ENCODE data around the gene IFNA4. TPM values are rescaled to one million over a fixed set of nuclear protein-coding genes. Genes with fewer than 3 reads are reported as not detected.
"Not testable (repeated sequence)": the region's sequence is repeated elsewhere in the genome, so short reads cannot be mapped to it uniquely, and the experiment has no call there.

IFNA4 gene
- not detected in 2 replicates for total RNA-seq

DNA sequence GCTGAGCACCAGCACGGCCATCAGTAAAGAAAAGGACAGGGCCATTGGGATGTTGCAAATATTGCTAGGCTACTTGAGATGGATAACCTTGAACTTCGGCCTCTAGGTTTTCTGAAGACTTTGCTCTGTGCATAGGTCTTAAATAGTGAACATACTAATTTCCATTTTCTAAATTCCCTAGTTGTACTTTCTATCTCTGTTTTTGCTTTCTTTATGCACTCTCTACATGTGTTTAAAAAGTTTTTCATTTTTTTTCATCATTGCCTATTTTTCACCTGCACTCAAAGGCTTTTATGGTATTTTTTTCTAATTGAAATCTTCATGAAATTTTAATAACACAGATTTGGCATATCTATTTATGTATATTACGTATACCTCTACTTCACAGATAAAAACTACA, at the start of gene IFNA4:
IFNA4 (minus strand) TSS at position 101 of the 400 bp plus-strand sequence; CDS start at position 45, 56 bp downstream.
- DNase-seq (ENCODE audit: insufficient read length, low spot score, missing footprints); H3K9me3 ChIP-seq (ENCODE audit: low read depth, low read length); H2AFZ ChIP-seq (ENCODE audit: low read length); H4K20me1 ChIP-seq (ENCODE audit: insufficient read depth, low read length); H3K27ac ChIP-seq (ENCODE audit: low read depth, low read length); H3K4me1 ChIP-seq (ENCODE audit: insufficient read depth, low read length); H3K4me3 ChIP-seq (ENCODE audit: insufficient read depth, low read length); H3K79me2 ChIP-seq (ENCODE audit: insufficient read depth, low read length); H3K4me2 ChIP-seq (ENCODE audit: insufficient read depth, low read length); H3K27me3 ChIP-seq (ENCODE audit: insufficient read depth, low read length); H3K36me3 ChIP-seq (ENCODE audit: insufficient read depth, low read length): not testable (repeated sequence)

DNA sequence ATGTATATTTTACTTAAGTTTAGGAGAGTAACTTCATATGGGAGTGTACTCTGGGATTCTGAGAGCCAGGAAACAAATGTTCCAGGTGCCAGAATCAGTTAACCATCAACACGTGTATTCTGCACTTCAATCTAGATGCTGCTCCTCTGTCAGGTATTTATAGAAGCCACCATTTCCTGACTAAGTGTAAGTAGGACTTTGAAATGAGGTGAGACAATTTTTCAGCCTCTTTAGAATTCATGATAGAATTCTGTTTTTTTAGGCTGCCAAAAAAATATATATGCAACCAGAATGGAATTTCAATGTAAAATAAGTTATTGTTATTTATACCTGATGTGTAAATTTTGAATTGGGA, 49.0 kb upstream of the IFNA4 start:
- DNase-seq (ENCODE audit: insufficient read length, low spot score, missing footprints); H2AFZ ChIP-seq (ENCODE audit: low read length); H3K79me2 ChIP-seq (ENCODE audit: insufficient read depth, low read length); H3K9me3 ChIP-seq (ENCODE audit: low read depth, low read length); H3K27ac ChIP-seq (ENCODE audit: low read depth, low read length); H3K4me2 ChIP-seq (ENCODE audit: insufficient read depth, low read length); H3K4me1 ChIP-seq (ENCODE audit: insufficient read depth, low read length); H3K36me3 ChIP-seq (ENCODE audit: insufficient read depth, low read length); H3K27me3 ChIP-seq (ENCODE audit: insufficient read depth, low read length); H3K4me3 ChIP-seq (ENCODE audit: insufficient read depth, low read length); H4K20me1 ChIP-seq (ENCODE audit: insufficient read depth, low read length): not testable (repeated sequence)

DNA sequence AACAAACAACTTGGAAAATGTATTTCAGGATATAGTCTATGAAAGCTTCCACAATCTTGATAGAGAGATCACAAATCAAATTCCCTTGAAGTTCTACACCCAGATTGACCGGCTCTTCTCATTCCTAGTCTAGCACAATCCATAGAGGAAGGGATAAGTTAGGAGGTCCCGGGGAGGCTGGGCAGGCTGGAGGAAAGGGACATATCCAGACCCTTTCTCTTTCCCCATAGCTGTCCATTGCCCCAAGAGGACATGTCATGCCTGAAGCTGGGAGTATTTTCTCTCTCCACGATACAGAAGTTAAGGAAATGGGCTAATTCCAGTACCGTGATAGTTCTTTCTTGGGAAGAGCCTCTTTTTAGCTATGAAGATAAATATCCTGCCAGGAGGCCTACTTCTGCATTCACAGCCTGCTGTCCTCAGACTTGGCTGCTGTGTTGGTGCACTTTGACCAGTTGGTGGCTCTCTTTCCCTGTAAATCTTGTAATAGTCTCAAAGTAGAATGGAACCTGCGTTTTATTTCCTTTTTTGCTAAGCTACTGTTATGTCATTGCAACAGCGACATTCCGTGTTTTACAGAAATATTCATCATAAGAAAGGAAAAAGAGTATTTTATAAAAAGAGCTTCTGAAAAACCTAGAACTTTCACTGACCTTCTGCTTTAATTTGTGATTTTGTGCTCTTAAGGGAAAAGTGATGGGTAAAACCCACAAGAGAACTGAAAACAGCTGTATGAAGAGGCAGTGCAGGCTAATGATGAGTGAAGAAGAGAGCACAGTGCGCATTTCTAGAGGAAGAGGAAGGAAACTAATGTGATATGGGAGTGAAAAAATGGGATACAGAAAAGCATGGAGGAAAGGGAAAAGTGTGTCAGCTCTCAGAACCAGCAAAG, 48.3 kb upstream of the IFNA4 start:
- H2AFZ ChIP-seq (ENCODE audit: low read length); H3K79me2 ChIP-seq (ENCODE audit: insufficient read depth, low read length); H4K20me1 ChIP-seq (ENCODE audit: insufficient read depth, low read length); H3K27me3 ChIP-seq (ENCODE audit: insufficient read depth, low read length); H3K9me3 ChIP-seq (ENCODE audit: low read depth, low read length); H3K4me1 ChIP-seq (ENCODE audit: insufficient read depth, low read length); H3K36me3 ChIP-seq (ENCODE audit: insufficient read depth, low read length); H3K27ac ChIP-seq (ENCODE audit: low read depth, low read length); H3K4me2 ChIP-seq (ENCODE audit: insufficient read depth, low read length); H3K4me3 ChIP-seq (ENCODE audit: insufficient read depth, low read length): not testable (repeated sequence)
- TF ChIP-seq, protein P1, sequence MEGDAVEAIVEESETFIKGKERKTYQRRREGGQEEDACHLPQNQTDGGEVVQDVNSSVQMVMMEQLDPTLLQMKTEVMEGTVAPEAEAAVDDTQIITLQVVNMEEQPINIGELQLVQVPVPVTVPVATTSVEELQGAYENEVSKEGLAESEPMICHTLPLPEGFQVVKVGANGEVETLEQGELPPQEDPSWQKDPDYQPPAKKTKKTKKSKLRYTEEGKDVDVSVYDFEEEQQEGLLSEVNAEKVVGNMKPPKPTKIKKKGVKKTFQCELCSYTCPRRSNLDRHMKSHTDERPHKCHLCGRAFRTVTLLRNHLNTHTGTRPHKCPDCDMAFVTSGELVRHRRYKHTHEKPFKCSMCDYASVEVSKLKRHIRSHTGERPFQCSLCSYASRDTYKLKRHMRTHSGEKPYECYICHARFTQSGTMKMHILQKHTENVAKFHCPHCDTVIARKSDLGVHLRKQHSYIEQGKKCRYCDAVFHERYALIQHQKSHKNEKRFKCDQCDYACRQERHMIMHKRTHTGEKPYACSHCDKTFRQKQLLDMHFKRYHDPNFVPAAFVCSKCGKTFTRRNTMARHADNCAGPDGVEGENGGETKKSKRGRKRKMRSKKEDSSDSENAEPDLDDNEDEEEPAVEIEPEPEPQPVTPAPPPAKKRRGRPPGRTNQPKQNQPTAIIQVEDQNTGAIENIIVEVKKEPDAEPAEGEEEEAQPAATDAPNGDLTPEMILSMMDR (IDR thresholded peaks at IDR 0.05; ENCODE audit: extremely low read depth, low read depth, low read length): peak; percentile 59
- peak; percentile 30 for DNase-seq (ENCODE audit: insufficient read length, low spot score, missing footprints)

DNA sequence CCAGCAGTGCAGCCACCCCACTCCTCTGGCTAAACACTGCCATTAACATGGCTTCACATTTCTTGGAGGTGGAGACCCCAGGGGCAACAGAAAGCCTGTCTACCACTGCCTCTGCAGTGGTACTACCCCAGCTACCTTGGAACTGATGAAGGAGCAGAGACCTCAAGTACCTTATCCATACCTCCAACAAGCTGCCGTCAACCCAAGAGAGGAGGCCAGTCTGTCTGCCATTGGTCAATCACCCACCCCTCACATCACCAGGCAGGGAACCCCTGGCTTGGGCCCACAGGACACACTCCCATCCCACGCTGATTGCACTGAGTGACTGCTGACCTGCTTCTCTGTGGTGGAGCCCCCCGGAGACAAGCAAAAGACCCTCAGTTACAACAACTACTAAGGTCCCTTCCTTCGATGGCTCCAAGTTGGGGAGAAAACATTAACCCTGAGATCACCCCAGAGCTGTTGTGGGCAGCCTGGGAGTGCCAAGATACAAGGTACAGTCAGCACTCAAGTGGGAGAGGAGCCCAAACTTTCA, 46.8 kb upstream of the IFNA4 start:
- H3K79me2 ChIP-seq (ENCODE audit: insufficient read depth, low read length): no peaks in the 10 kb centered on the region
- no peak overlapping the region for H3K4me2 ChIP-seq (ENCODE audit: insufficient read depth, low read length)
- TF ChIP-seq, protein P1 (IDR thresholded peaks at IDR 0.05; ENCODE audit: extremely low read depth, low read depth, low read length): no peak
- no peaks in the 10 kb centered on the region for H3K4me1 ChIP-seq (ENCODE audit: insufficient read depth, low read length)
- H2AFZ ChIP-seq (ENCODE audit: low read length): no peak overlapping the region
- H3K4me3 ChIP-seq (ENCODE audit: insufficient read depth, low read length): no peak overlapping the region
- peaks cover 2% of the 10 kb centered on the region for H3K27me3 ChIP-seq (ENCODE audit: insufficient read depth, low read length)
- no peaks in the 10 kb centered on the region for H3K36me3 ChIP-seq (ENCODE audit: insufficient read depth, low read length)
- H3K27ac ChIP-seq (ENCODE audit: low read depth, low read length): no peak overlapping the region
- no peaks in the 10 kb centered on the region for H4K20me1 ChIP-seq (ENCODE audit: insufficient read depth, low read length)
- H3K9me3 ChIP-seq (ENCODE audit: low read depth, low read length): no peaks in the 10 kb centered on the region
- DNase-seq (ENCODE audit: insufficient read length, low spot score, missing footprints): no peak

DNA sequence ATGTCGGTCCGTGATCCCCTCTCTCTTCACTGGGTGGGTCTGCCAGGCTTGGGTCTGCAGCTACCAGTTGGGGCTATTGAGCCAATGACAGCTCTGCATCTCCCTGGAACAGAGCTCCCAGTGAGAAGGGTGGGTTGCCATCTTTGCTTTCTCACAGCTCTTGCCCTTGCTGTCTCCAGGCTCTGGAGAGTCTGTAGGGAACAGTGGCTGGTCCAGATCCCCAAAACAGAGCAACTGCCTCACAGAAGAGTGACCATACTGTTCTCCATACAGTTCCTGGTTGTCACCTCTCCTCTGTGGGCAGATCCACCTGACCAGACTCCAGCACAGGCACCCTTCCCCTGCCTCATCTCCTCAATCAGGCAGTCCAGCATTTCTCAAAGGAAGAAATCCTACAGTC, 45.9 kb upstream of the IFNA4 start:
- Histone ChIP-seq H3K4me1 (ENCODE audit: insufficient read depth, low read length) (no peaks in the 10 kb centered on the region), H3K9me3 (ENCODE audit: low read depth, low read length) (no peaks in the 10 kb centered on the region), H4K20me1 (ENCODE audit: insufficient read depth, low read length) (no peaks in the 10 kb centered on the region), H3K4me2 (ENCODE audit: insufficient read depth, low read length) (no peak overlapping the region), H2AFZ (ENCODE audit: low read length) (no peak overlapping the region), H3K27ac (ENCODE audit: low read depth, low read length) (no peak overlapping the region), H3K4me3 (ENCODE audit: insufficient read depth, low read length) (no peak overlapping the region), H3K36me3 (ENCODE audit: insufficient read depth, low read length) (no peaks in the 10 kb centered on the region), H3K79me2 (ENCODE audit: insufficient read depth, low read length) (no peaks in the 10 kb centered on the region), H3K27me3 (ENCODE audit: insufficient read depth, low read length) (peaks cover 2% of the 10 kb centered on the region)
- TF ChIP-seq, protein P1 (IDR thresholded peaks at IDR 0.05; ENCODE audit: extremely low read depth, low read depth, low read length): no peak
- no peak for DNase-seq (ENCODE audit: insufficient read length, low spot score, missing footprints)

Data from osteoblast (primary cell).